ENCODE data around the gene SIRT2. TPM values are rescaled to one million over a fixed set of nuclear protein-coding genes. Genes with fewer than 3 reads are reported as not detected.

Gene SIRT2
- total and polyA plus RNA-seq, 2 of the 13 experiments (the other 11 are each of a cell fraction or from before 2014, with no cell fraction given) = 22.3 to 26.1 TPM

GRCh38 chr19:38850976-38851621 is 48.3 kb downstream of the SIRT2 start (continued):
- no peak for TF ChIP-seq POLR2AphosphoS5 (IDR thresholded peaks at IDR 0.05; ENCODE audit: low read depth, low read length)
- no peak for TF ChIP-seq ARID2 (CRISPR knock-in tag; IDR thresholded peaks at IDR 0.05; ENCODE audit: borderline replicate concordance)
- TF ChIP-seq ZNF30 (CRISPR knock-in tag; IDR thresholded peaks at IDR 0.05) = 0 out of 2 replicates have a peak, but pooled peaks have one; percentile 31
- TF ChIP-seq ZNF317 (CRISPR knock-in tag; IDR thresholded peaks at IDR 0.05) = 0 out of 2 replicates have a peak, but pooled peaks have one; percentile 9
- TF ChIP-seq ZNF605 (CRISPR knock-in tag; IDR thresholded peaks at IDR 0.05) = peak; percentile 33; the same call in 1 of the 2 replicates
- 0 out of 2 replicates have a peak, but pooled peaks have one; percentile 25 for TF ChIP-seq ZNF235 (CRISPR knock-in tag; IDR thresholded peaks at IDR 0.05; ENCODE audit: borderline replicate concordance)
- TF ChIP-seq SALL2 (CRISPR knock-in tag; IDR thresholded peaks at IDR 0.05) = no peak
- no peak for TF ChIP-seq RORA (CRISPR knock-in tag; IDR thresholded peaks at IDR 0.05)
- no peak for TF ChIP-seq NFE2L2 (IDR thresholded peaks at IDR 0.05; ENCODE audit: low read length)
- no peak for TF ChIP-seq THAP9 (CRISPR knock-in tag; IDR thresholded peaks at IDR 0.05; ENCODE audit: borderline replicate concordance)
- no peak; the same call in 1 of the 2 replicates for TF ChIP-seq MXD1 (CRISPR knock-in tag; IDR thresholded peaks at IDR 0.05)
- no peak for TF ChIP-seq NR2F2 (IDR thresholded peaks at IDR 0.05; ENCODE audit: borderline replicate concordance, low read depth)
- 0 out of 2 replicates have a peak, but pooled peaks have one; percentile 33 for TF ChIP-seq ISX (CRISPR knock-in tag; conservative IDR thresholded peaks at IDR 0.05)
- peak in 1 of 2 experiments; percentile 37; a peak in 1 of 4 replicates for TF ChIP-seq POLR2A (IDR thresholded peaks at IDR 0.05; ENCODE audit: insufficient read depth in 1 of 2, low read depth in 2 of 2, low read length in 2 of 2)
- TF ChIP-seq SNAI1 (CRISPR knock-in tag; IDR thresholded peaks at IDR 0.05; ENCODE audit: borderline replicate concordance) = peak; percentile 28; the same call in 1 of the 2 replicates
- peak; percentile 16; the same call in 1 of the 2 replicates for TF ChIP-seq POLR2G (IDR thresholded peaks at IDR 0.05; ENCODE audit: low read depth, low read length)
- no peak for TF ChIP-seq U2AF1 (optimal IDR thresholded peaks at IDR 0.05; ENCODE audit: low read depth, low read length)
- TF ChIP-seq ZNF816 (CRISPR knock-in tag; IDR thresholded peaks at IDR 0.05; ENCODE audit: borderline replicate concordance) = peak; percentile 90
- TF ChIP-seq ZNF296 (CRISPR knock-in tag; conservative IDR thresholded peaks at IDR 0.05) = no peak
- 0 out of 2 replicates have a peak, but pooled peaks have one; percentile 20 for TF ChIP-seq RNF219 (CRISPR knock-in tag; IDR thresholded peaks at IDR 0.05)
- TF ChIP-seq NCOA2 (CRISPR knock-in tag; IDR thresholded peaks at IDR 0.05) = 0 out of 2 replicates have a peak, but pooled peaks have one; percentile 5
- 0 out of 2 replicates have a peak, but pooled peaks have one; percentile 30 for TF ChIP-seq ZKSCAN8 (CRISPR knock-in tag; IDR thresholded peaks at IDR 0.05; ENCODE audit: borderline replicate concordance)
- TF ChIP-seq FOXK2 (IDR thresholded peaks at IDR 0.05) = no peak
- TF ChIP-seq NFIC (IDR thresholded peaks at IDR 0.05; ENCODE audit: low read length) = 0 out of 2 replicates have a peak, but pooled peaks have one; percentile 28
- no peak for TF ChIP-seq PREB (CRISPR knock-in tag; IDR thresholded peaks at IDR 0.05)

Measured in HepG2 (cell line).